ENCODE results near the gene RET.
A peak's percentile ranks its signal among the peaks of the same experiment; 100 is the strongest.
"Not testable (repeated sequence)": the region's sequence is repeated elsewhere in the genome, so short reads cannot be mapped to it uniquely, and the experiment has no call there.

RET gene

DNA sequence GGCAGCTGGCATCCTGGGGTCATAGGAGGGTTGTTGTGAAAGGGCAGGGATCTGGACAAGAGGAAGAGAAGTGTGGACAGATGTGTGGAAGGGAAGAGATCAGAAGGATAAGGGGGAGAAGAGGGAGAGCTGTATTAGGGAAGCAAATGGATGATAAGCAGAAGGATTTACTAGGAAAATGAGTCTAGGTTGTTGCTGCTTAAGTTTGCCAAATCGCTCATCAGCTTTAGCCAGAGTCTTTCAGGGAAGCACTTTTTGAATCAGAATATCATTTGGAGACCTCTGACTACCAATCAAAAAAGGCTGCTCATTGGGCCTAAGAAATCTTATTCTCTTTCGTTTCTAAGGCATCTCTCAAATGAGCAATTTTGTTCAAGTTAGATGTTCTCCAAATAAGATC lies 58.8 kb downstream of the RET start:
- DNase-seq (ENCODE audit: low read depth in 2 of 2): no peak

- DNase-seq (ENCODE audit: low read depth in 2 of 2): no peak
These were observed 59.6 kb downstream of the RET start for GRCh38 chr10:43136432-43136831.

DNA sequence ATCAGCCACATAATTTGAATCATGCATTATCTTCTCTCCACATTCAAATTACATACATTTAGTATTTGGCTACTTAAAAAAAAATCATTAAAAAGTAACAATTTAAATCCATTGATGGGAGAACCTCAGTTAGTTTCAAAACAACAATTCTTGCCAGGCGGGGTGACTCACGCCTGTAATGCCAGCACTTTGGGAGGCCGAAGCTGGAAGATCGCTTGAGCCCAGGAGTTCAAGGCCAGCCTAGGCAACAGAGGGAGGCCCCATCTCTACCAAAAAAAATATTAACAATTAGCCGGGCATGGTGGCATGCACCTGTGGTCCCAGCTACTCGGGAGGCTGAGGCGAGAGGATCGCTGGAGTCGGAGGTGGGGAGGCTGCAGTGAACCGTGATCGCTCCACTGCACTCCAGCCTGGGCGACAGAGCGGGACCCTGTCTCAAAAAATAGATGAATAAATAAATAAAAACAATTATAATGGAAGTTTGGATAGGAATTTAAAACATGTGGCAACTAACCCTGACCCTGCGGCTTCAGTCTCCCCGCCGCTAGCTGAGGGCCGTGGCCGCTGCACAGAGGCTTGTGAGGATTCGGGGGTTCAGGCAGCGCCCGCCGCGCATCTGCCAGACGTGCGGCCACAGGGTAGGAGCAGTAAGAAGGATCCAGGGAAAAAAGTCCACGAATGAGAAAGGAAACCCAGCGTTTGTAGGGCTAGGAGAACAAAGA lies 60.3 kb downstream of the RET start:
- no peak for DNase-seq (ENCODE audit: low read depth in 2 of 2)

DNA sequence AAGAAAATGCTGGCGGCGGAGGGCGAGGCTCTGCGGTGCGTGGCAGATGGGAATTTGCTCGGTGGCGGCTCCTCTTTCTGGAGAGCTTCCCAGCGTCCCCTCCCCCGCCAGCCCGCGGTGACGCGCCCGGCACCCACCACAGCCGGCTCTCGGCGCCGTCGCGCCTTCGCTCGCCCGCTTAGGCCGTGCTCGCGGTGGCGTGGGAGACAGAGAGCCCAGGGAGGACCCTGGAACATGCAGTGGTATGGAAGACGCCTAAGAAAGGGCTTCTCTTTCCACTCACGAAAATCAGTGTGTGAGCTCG lies 60.8 kb downstream of the RET start:
- DNase-seq (ENCODE audit: low read depth in 2 of 2): peak; percentile 17 to 32

GRCh38 chr10:43138021-43138756 lies 61.3 kb downstream of the RET start, which contains the start of gene CSGALNACT2:
CSGALNACT2 (plus strand) TSS chr10:43138445; CDS start chr10:43155150, 16,705 bp downstream.
- DNase-seq (ENCODE audit: low read depth in 2 of 2): peak; percentile 74 to 77

GRCh38 chr10:43138757-43139241 lies 61.9 kb downstream of the RET start:
- peak; percentile 26 to 29 for DNase-seq (ENCODE audit: low read depth in 2 of 2)

DNA sequence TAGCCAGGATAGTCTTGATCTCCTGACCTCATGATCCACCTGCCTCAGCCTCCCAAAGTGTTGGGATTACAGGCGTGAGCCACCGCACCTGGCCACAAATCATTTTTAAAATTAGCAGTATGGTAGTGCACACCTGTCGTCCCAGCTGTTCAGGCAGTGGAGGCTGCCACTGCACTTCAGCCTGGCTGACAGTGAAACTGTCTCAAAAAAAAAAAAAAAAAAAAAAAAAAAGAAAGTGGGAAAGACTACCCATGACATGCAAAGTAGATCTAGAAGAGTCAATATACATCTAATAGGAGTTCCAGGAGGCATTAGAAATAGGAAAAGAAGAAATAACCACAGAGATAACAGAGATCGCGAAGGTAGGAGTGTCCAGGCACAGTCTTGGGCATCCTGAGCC lies 64.6 kb downstream of the RET start:
- no peak for DNase-seq (ENCODE audit: low read depth in 2 of 2)

DNA sequence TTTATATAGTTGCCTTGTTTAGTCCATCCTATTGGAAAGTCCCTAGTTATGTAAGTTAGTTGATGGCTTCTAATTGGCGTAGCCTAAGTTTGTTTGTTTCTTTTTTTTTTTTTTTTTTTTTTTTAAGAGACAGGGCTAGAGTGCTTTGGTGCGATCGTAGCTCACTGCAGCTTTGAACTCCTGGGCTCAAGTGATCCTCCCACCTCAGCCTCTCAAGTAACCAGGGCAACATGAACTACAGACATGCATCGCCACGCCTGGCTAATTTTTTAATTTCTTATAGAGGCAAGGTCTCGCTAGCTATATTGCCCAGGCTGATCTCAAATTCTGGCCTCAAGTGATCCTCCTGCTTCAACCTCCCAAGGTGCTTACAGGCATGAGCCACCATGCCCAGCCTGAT lies 68.4 kb downstream of the RET start:
- no peak for DNase-seq (ENCODE audit: low read depth in 2 of 2)

DNA sequence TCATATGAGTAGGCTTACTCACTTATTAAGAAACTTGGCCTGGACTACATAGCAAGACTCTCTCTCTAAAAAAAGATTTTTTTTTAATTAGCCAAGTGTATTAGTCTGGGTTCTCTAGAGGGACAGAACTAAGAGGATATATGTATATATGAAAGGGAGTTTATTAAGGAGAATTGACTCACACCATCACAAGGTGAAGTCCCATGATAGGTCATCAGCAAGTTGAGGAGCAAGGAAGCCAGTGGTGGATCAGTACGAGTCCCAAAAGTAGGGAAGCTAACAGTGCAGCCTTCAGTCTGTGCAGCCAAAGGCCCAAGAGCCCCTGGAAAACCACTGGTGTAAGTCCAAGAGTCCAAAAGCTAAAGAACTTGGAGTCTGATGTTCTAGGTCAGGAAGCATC lies 69.1 kb downstream of the RET start:
- not testable (repeated sequence) for DNase-seq (ENCODE audit: low read depth in 2 of 2)

- DNase-seq (ENCODE audit: low read depth in 2 of 2): no peak
These were observed 74.5 kb downstream of the RET start for GRCh38 chr10:43151371-43151770.

DNA sequence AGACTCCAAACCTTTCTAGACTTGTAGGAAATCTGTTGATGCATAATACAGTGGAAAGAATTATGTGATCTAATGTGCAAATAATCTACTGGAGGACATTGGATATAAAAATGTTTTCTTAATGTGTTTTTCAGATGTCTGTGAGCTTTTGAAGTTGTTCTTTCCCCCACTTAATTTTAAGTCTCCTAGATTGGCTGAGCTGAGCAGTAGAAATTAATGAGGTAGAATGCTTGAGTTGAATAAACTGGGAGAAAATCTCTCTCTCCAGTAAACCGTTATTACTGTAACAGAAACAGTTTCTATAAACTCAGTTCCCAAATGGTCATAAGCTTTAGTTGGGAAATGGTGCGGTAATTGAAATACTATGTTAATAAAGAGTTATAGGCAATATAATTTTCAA lies 77.0 kb downstream of the RET start:
- DNase-seq (ENCODE audit: low read depth in 2 of 2): no peak

GRCh38 chr10:43155221-43155620 lies 78.4 kb downstream of the RET start:
- no peak for DNase-seq (ENCODE audit: low read depth in 2 of 2)

- DNase-seq (ENCODE audit: low read depth in 2 of 2): no peak
These were observed 78.9 kb downstream of the RET start for GRCh38 chr10:43155741-43156140.

DNA sequence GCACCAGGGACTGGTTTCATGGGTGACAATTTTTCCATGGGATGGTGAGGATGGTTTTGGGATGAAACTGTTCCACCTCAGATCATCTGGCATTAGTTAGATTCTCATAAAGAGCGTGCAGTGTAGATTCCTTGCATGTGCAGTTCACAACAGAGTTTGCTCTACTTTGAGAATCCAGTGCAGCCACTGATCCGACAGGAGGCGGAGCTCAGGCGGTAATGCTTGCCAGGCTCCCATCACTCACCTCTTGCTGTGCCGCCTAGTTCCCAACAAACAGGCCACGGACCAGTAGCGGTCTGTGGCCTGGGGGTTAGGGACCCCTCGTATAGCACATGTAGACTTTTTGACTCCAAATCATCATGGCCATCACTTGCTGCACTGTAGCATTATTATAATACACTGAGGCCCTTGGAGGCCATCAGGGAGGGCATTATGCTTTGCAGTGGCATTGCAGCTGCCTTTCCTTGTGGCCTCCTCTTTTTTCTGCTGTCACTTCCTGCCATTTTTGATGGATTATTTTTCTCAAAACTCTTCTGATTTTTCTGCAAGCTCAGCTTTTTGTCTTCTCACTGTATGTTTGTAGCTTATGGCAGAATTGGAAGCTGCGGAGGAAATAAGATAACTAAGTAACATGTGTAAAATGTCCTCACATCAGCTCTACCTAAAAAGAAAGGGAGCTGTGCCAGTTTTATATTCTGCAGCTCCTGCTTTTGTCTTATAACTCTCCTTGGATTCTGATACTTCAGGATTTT lies 79.9 kb downstream of the RET start:
- DNase-seq (ENCODE audit: low read depth in 2 of 2): no peak

DNA sequence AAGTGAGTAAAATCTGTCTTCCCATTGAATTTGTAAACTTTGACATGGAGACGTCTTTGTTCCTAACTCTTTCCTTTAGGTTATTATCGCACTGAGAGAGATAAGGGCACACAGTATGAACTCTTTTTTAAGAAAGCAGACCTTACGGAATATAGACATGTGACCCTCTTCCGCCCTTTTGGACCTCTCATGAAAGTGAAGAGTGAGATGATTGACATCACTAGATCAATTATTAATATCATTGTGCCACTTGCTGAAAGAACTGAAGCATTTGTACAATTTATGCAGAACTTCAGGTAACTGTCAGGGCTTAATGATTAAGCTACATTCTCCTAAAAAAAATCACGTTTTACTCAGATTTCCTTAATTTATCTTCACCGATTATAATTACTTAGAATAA lies 81.8 kb downstream of the RET start:
- no peak for DNase-seq (ENCODE audit: low read depth in 2 of 2)

- DNase-seq (ENCODE audit: low read depth in 2 of 2): peak in 1 of 2 experiments; percentile 8
These were observed 83.4 kb downstream of the RET start for GRCh38 chr10:43160046-43160920.

DNA sequence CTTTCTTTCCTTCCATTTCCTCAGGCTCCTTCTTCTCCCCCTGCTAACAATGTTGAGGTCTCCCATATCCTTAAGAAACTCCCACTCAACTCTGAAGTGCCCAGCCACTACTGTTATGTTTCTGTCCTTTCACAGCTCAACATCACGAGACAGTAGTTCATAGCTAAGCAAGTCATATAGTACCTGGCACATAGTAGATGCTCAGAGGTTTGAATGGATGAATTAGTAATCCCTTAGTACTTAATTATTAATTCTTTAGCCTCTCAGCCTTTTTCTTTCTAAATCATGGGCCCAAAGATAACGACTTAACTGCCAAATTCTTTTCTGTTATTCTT lies 84.0 kb downstream of the RET start:
- DNase-seq (ENCODE audit: low read depth in 2 of 2): no peak

- DNase-seq (ENCODE audit: low read depth in 2 of 2): no peak
These were observed 85.7 kb downstream of the RET start for GRCh38 chr10:43162604-43163003.

DNA sequence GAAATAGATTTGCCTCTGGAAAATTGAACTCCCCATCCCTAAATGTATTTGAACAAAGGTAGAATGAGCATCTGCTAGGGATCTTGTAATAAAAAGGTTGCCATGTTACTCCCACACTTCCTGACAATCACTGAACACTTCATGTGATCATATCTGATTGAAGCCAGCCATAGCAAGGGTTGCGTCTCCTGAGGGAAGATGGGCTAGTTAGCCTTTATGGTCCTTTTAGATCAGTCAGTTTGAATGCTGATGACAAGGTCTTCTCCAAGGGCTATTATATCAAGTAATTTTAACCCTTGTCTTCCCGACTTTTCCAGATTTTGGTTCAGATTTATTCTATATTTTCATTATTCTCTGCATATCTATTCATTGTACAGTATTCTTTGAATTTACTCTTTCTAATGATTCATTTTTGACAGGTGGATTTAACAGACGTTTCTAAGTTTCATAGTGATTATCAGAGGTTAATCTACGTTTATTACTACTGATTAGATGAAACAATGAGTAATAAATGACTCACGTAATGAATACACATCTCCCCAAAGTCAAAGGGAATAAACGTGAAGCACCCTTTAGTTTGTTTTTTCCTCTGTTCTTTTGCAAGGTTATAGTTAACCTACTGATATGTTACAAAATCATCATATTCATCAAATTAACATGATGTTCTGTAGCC lies 89.5 kb downstream of the RET start:
- no peak for DNase-seq (ENCODE audit: low read depth in 2 of 2)

DNA sequence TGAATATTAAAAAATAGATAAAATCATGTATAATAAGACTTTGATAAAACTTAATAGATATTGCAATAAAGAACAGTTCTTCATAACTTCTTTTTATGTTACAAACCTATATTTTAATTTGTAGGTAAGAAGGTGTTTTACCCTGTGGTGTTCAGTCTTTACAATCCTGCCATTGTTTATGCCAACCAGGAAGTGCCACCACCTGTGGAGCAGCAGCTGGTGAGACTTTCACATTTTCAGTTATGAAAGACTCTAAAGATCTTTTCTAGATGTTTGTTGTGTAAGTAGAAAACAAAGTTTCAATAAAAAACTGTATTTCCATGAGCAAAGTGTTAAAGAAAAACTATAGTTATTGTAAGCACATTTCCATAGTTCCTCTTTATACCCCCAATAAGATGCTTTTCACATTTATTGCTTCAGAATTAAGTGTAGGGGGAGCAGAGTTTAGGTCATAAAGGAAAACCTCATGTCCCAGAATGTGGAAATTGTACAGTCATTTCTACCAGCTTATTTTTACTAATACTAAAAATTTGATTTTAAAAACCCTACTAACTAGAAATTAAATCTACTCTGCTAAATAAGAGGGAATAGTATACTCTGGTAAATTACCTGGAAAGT lies 90.1 kb downstream of the RET start:
- DNase-seq (ENCODE audit: low read depth in 2 of 2): no peak

- DNase-seq (ENCODE audit: low read depth in 2 of 2): no peak
These were observed 90.6 kb downstream of the RET start for GRCh38 chr10:43167498-43167889.

Data from stimulated activated CD4-positive, alpha-beta T cell treated with anti-CD3 and anti-CD28 coated beads, Interleukin-12 subunit alpha, Interleukin-12 subunit beta, amount 100 ng/mL, for 24 hours (primary cell).